Mucosa of descending colon (tissue), 3 donors: Measurements from ENCODE around the gene MAP7. TPM values are rescaled to one million over a fixed set of nuclear protein-coding genes. Genes with fewer than 3 reads are reported as not detected.

ENCODE experiments used
- ATAC-seq: fragments of 200-7000 bp; cut with Tn5 transposase; one replicate; pipeline ENCODE4 v1.9.1; 2020; ENCODE audit warnings: mild to moderate bottlenecking, moderate library complexity
- DNase-seq, 3 donors: peaks; one replicate each; pipeline ENCODE4 v3.0.0-alpha.2; 2020
- H3K36me3 ChIP-seq: fragments of 200-600 bp; one replicate; pipeline ENCODE4 v1.8.0; 2021; ENCODE audit warnings: low read depth, mild to moderate bottlenecking
- H3K4me1 ChIP-seq: fragments of 200-600 bp; one replicate; pipeline ENCODE4 v1.8.0; 2021; ENCODE audit warnings: low read depth, mild to moderate bottlenecking
- H3K4me3 ChIP-seq: fragments of 200-600 bp; one replicate; pipeline ENCODE4 v1.8.0; 2021; ENCODE audit warnings: mild to moderate bottlenecking
- H3K9me3 ChIP-seq: fragments of 200-600 bp; one replicate; pipeline ENCODE4 v1.8.0; 2021; ENCODE audit warnings: mild to moderate bottlenecking
- CTCF ChIP-seq: fragments of 200-600 bp; IDR thresholded peaks from one replicate; pipeline ENCODE4 v1.8.0; 2022; ENCODE audit warnings: antibody characterized with exemption, mild to moderate bottlenecking
- intact Hi-C, 2 donors: fragments of 100-400 bp; cut with DNase I in 1 of 2; cut with micrococcal nuclease in 1 of 2; formaldehyde crosslinking; loops; one replicate each; pipeline versions ENCODE4 v1.11.0 to v1.11.1; 2022; cut with DNase I, micrococcal nuclease
- total RNA-seq, 3 donors: library from RNA; stranded (reverse); fragmentation: NEBNext Ultra II Directional in 2 of 3; extraction: Animal tissue kit (Norgen Biotek cat#: 25700) in 2 of 3; gene quantifications; one replicate each; pipeline versions ENCODE4 v1.2.1 to v1.2.4, GENCODE V29; 2021 to 2023
- donor health status: DM: no; HTN: no; CAD: no; lungs with moderate emphysema.
- donor health status: DM: no; HTN: no; CAD: no.
- donor health status: DM: no; HTN: yes; CAD: no.

MAP7 gene
- total RNA-seq, 3 donors from 2014 or later, result 28.4 to 80.5 (median 68.6) TPM

DNA sequence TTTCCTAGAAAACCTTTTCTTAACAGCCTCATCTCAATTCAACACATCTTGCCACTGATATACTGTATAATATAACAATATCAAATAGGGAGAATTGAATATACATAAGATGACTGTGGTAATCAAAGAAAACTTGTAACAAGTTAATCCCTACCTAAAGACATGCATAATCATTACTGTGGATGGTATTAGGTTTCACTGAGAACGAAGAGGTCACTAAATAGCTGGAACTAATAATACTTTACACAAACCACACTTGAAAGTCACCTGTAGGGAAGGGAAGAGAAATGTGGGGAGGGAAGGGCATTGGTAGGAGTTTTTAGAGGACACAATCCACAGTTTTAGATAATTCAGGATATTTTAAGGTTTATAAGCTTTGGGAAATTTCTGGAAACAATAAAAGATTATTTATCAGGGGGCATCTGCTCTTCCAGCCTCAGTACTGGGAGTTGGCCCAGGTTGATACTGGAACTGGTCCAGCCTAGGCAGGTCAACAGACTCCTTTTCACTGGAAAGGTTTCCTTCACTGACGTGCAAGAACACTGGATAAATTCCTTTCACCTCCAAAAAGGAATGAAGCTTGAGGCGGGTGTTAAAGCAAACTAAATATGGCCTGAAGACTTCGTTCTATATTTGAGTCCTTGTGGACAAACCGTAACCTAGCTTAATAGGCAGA lies 44.0 kb downstream of the MAP7 start:
- no peaks in the 10 kb centered on the region for H3K9me3 ChIP-seq
- no peak for DNase-seq
- no peaks in the 10 kb centered on the region for H3K36me3 ChIP-seq
- intact Hi-C loops, result no loop called here
- TF ChIP-seq CTCF, result no peak
- H3K4me1 ChIP-seq, result peaks cover 6% of the 10 kb centered on the region
- H3K4me3 ChIP-seq, result no peak overlapping the region
- ATAC-seq, result no peak

GRCh38 chr6:136503303-136504029 lies 46.8 kb downstream of the MAP7 start:
- ATAC-seq (no peak), DNase-seq (no peak)
- no peaks in the 10 kb centered on the region for H3K9me3 ChIP-seq
- H3K36me3 ChIP-seq, result no peaks in the 10 kb centered on the region
- H3K4me1 ChIP-seq, result no peaks in the 10 kb centered on the region
- intact Hi-C loops, result no loop called here
- TF ChIP-seq CTCF, result no peak
- no peak overlapping the region for H3K4me3 ChIP-seq

GRCh38 chr6:136502786-136503185 lies 47.4 kb downstream of the MAP7 start:
- no peaks in the 10 kb centered on the region for H3K36me3 ChIP-seq
- no peaks in the 10 kb centered on the region for H3K9me3 ChIP-seq
- H3K4me1 ChIP-seq, result no peaks in the 10 kb centered on the region
- H3K4me3 ChIP-seq, result no peak overlapping the region
- no peak for TF ChIP-seq CTCF
- ATAC-seq (no peak), DNase-seq (no peak)
- intact Hi-C loops, result no loop called here

DNA sequence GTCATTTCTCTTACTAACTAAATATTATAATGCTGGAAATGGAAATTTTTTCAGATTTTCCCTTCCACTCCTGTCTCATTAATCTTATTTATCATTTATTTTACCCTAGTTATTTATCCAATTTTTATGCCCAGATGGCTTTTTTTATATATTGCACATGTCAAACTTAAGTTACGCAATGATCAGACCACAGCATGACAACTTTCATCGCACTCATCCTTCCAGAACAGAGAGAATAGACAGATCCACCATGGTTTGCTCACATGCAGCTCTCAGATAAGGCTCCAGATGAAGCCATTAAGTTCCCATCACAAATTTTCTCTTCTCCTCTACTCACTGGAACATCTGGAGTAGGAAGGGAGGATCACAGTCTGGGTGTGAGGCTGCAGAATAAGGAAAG lies 48.7 kb downstream of the MAP7 start:
- no peak for TF ChIP-seq CTCF
- Histone ChIP-seq H3K4me3 (no peak overlapping the region), H3K4me1 (no peaks in the 10 kb centered on the region), H3K9me3 (no peaks in the 10 kb centered on the region), H3K36me3 (no peaks in the 10 kb centered on the region)
- ATAC-seq, result no peak
- no peak for DNase-seq
- intact Hi-C loops, result no loop called here

GRCh38 chr6:136501096-136501495 lies 49.1 kb downstream of the MAP7 start:
- TF ChIP-seq CTCF, result no peak
- H3K4me1 ChIP-seq, result no peaks in the 10 kb centered on the region
- DNase-seq (no peak), ATAC-seq (no peak)
- intact Hi-C loops, result no loop called here
- no peak overlapping the region for H3K4me3 ChIP-seq
- no peaks in the 10 kb centered on the region for H3K36me3 ChIP-seq
- no peaks in the 10 kb centered on the region for H3K9me3 ChIP-seq
